GM18868 (cell line): ENCODE measurements around the gene ADSS1.

ENCODE experiments used
- ATAC-seq: cut with Tn5 transposase; IDR thresholded peaks from one replicate; pipeline ENCODE4 v1.9.1; 2021; ENCODE audit warnings: mild to moderate bottlenecking, moderate library complexity; ENCODE audit not compliant: unreplicated experiment

The ADSS1 gene

GRCh38 chr14:104778694-104779331 lies 54.8 kb downstream of the ADSS1 start:
- ATAC-seq, result no peak

DNA sequence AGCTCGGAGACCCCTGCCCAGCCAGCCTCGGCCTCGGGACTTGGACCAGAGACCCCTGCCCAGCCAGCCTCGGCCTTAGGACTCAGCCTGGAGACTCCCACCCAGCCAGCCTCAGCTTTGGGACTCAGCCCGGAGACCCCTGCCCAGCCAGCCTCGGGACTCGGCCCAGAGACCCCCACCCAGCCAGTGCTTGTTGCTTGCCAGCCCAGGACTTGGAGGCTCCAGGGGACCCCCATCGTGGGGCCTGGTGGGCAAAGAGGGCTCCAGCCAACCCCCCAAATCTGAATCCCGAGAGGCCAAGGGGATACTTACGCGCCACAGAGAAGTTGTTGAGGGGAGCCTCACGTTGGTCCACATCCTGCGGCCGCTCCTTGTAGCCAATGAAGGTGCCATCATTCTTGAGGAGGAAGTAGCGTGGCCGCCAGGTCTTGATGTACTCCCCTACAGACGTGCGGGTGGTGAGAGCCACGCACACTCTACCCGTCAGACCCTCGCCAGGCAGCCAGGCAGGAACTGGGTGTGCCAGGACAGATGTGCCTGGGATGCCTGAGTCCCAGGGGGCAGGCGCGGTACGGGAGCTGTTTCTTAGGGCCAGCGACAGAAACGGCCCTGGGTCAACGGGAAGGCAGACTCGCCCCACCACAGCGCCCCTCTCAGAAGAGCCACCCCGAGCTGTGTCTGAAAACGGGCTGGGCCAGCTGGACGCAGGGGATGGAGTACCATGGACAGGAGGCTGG lies 55.9 kb downstream of the ADSS1 start:
- no peak for ATAC-seq

GRCh38 chr14:104780513-104781030 lies 56.5 kb downstream of the ADSS1 start:
- ATAC-seq, result no peak

DNA sequence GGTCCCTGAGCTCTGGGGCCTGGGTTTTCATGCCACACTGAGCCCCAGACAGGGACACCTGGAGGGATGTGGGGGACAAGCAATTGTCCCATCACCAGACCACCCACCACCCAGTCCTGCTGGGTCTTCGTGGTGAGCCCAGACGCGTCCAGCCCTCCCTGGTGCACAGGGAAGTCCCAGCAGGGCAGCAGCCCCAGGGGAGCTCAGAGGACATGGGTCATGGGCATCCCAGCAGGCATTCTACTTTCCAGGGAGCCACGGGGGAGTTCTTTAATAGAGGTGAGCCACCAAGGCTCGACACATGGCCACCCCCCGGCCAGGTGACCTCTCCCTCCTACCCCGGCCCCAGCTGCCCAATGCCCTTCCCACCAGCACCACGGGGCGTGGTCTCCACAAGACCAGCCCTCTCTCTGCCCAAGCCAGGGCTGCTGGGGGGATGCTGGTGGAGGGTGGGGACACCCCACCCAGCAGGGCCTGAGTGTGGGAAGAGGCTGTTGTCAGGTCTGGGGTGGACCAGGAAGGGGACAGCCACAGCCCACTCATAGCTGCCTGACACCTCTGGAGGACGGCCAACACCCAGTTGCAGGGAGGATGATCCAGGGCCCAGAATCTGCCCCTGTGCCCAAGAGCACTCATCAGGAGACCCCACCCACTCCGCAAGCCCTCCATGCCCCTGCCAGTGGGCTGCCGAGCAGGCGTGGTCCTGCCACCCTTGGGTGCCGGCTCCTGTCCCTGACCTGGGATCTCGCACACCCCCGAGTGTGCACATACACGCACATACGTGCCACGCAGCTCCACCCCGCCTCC lies 57.4 kb downstream of the ADSS1 start:
- no peak for ATAC-seq

GRCh38 chr14:104782086-104782807 lies 58.2 kb downstream of the ADSS1 start:
- no peak for ATAC-seq

GRCh38 chr14:104782808-104783139 lies 58.7 kb downstream of the ADSS1 start:
- no peak for ATAC-seq

- no peak for ATAC-seq
These were observed 59.6 kb downstream of the ADSS1 start for GRCh38 chr14:104783484-104784217.

- ATAC-seq, result no peak
These were observed 60.2 kb downstream of the ADSS1 start for GRCh38 chr14:104784218-104784568.

- no peak for ATAC-seq
These were observed 61.0 kb downstream of the ADSS1 start for GRCh38 chr14:104784846-104785707.

- ATAC-seq, result no peak
These were observed 61.7 kb downstream of the ADSS1 start for GRCh38 chr14:104785708-104786080.

- no peak for ATAC-seq
These were observed 62.1 kb downstream of the ADSS1 start for GRCh38 chr14:104786091-104786586.

DNA sequence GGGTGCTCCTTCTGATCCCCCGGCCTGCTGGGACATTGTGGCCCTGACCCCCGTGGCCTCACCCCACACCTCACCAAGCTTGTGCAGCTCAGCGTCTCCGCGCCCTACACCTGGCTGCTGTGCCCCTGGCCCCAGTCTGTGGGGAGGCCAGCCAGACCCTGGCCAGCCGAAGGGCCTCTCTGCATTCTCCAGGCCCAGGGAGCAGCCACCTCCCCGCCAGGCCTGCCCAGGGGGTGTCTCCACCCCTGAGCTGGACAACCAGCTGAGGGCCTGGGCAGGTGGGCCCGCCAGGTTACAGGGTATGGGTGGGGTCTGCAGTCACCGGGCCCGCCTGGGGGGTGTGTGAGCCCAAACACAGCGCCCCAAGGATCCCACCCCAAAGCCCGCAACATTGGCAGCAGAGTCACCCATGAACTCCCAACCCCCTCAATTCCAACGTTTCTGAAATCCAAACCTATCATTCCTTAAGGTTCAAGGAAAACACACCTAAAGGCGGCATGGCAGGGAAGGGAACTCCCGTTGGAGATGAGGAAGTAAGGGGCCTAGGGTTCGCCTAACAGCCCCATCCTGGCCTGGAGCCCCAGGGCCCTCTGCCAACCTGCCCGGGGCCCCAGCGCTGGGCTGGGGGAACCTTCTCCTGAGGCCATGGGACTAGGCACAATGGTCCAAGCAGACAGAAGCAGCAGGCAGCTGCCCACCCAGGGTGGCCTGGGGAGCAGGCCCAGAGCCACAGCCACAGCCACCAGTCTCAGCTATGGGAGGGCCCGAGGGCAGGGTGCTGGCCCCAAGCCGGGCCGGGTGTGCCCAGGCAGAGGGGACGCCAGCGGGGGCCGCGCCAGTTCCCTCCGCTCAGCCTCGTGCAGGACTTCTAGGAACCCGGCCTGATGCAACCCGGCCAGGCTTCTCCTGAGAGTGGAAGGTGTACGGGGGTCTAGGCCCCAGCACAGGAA lies 63.0 kb downstream of the ADSS1 start:
- no peak for ATAC-seq

DNA sequence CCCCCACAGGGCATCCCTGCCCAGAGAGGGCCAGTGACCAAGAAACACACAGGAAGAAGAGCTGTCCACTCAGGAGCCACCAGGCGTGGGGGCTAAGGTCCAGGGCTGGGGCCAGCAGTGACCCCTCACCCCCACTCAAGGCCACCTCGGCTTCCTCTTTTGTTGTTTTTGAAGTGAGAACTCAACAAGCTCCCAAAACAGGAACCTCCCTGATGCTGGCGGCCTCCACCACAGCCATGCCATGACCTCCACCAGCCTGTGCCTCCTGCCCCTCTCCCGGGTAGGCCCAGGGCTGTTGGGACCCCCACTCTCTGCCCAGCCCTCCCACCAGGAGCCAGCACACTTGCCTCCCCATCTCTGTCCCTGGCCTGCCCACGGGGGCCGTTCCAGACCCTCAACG lies 63.7 kb downstream of the ADSS1 start:
- ATAC-seq, result no peak

GRCh38 chr14:104788161-104788818 lies 64.3 kb downstream of the ADSS1 start:
- no peak for ATAC-seq

DNA sequence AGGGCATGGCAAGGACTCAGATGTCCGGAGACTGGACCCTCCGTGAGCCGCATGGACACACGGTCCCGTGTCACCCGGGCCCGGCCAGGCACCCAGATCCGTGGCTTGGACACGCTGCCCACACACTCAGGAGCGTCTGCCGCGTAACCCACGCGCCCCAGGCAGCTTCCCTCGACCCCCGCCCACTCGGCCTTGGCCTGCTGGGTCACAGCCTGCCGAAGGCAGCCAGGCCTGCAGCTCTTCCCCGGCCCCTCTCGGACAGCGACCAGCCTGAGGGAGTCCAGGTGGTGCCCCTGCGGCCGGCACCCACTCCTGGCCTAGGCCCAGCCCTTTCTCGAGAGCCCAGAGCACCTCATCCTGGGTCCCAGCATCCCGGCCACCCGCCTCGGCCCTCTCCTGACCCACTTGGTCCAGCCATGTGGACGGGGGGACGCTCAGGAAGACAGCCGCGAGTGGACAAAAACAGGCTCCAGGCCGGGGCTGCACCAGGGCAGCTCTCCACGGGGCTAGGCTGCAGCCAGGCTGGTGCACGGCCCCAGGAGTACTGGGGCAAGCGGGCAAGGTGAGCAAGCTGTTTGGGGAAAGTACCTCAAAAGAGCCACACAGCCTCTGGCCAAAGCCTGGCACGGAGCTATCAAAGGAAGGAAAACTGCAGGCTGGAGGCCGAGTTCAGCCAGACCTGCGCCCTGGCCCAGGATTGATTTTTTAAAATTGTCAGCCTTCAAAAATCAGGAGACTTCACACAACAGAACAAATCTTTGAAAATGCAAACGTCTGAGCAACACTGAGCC lies 65.0 kb downstream of the ADSS1 start:
- no peak for ATAC-seq

- no peak for ATAC-seq
These were observed 66.0 kb downstream of the ADSS1 start for GRCh38 chr14:104789752-104790743.
